Heart left ventricle (tissue), 16 donors: ENCODE results near the gene IFI27. TPM values are rescaled to one million over a fixed set of nuclear protein-coding genes. Genes with fewer than 3 reads are reported as not detected.
"Not testable (repeated sequence)": the region's sequence is repeated elsewhere in the genome, so short reads cannot be mapped to it uniquely, and the experiment has no call there.

Experiments
- ATAC-seq, 4 donors: fragments of 200-7000 bp; cut with Tn5 transposase; one replicate each; pipeline ENCODE4 v1.9.1; 2020 to 2022; ENCODE audit warnings: moderate library complexity in 4 of 4, mild to moderate bottlenecking in 3 of 4, moderate number of reproducible peaks in 1 of 4
- DNase-seq, 5 donors: peaks; one replicate each; pipeline ENCODE4 v3.0.0-alpha.2; 2020
- H3K27ac ChIP-seq, 12 donors: fragments of 200-600 bp; sonication (generic) in 4 of 12; one replicate each; pipeline versions ENCODE4 v1.5.0 to v1.8.0; 2016 to 2022; ENCODE audit warnings: mild to moderate bottlenecking in 2 of 12
- H3K27me3 ChIP-seq, 9 donors: fragments of 200-600 bp; sonication (generic) in 2 of 9; one replicate each; pipeline versions ENCODE4 v1.5.1 to v1.8.0; 2016 to 2022; ENCODE audit warnings: mild to moderate bottlenecking in 3 of 9
- H3K36me3 ChIP-seq, 9 donors: fragments of 200-600 bp; sonication (generic) in 2 of 9; one replicate each; pipeline versions ENCODE4 v1.5.0 to v1.8.0; 2018 to 2022; ENCODE audit warnings: mild to moderate bottlenecking in 2 of 9
- H3K4me1 ChIP-seq, 12 donors: fragments of 200-600 bp; sonication (generic) in 4 of 12; one replicate each; pipeline versions ENCODE4 v1.5.0 to v1.8.0; 2016 to 2022; ENCODE audit warnings: mild to moderate bottlenecking in 3 of 12
- H3K4me3 ChIP-seq, 12 donors: fragments of 200-600 bp; sonication (generic) in 4 of 12; one replicate each; pipeline versions ENCODE4 v1.5.0 to v1.8.0; 2017 to 2022; ENCODE audit warnings: mild to moderate bottlenecking in 9 of 12, moderate library complexity in 4 of 12
- H3K9me3 ChIP-seq, 12 donors: fragments of 200-600 bp; sonication (generic) in 4 of 12; one replicate each; pipeline versions ENCODE4 v1.5.0 to v1.8.0; 2016 to 2022; ENCODE audit warnings: mild to moderate bottlenecking in 1 of 12
- POLR2A ChIP-seq, 2 donors: fragments of 450-650 bp; IDR thresholded peaks; one replicate each; pipeline ENCODE4 v1.6.1; 2017; ENCODE audit warnings: antibody characterized with exemption in 2 of 2, mild to moderate bottlenecking in 2 of 2, moderate library complexity in 2 of 2
- WGBS, 4 donors: extraction: QIAGEN DNeasy Blood & Tissue Kit in 2 of 4; methylation state at CpG; one replicate each; pipeline versions ENCODE4 v1.1.5 to v1.1.7; 2013 to 2018; 5-methylcytosine and 5-hydroxymethylcytosine counted together
- intact Hi-C, 10 donors: fragments of 100-400 bp; cut with DNase I; formaldehyde crosslinking; loops; one replicate each; pipeline versions ENCODE4 v1.11.1 to v1.14.2; 2022
- polyA plus RNA-seq, 2 donors: library from polyadenylated mRNA; stranded (reverse); fragments of 200-250 nt; gene quantifications; one replicate each; pipeline ENCODE4 v1.2.3, GENCODE V29; 2013
- total RNA-seq, 9 donors: library from RNA; depleted of rRNA in 2 of 9; stranded (reverse); fragments of >200 nt in 2 of 9; fragmentation: NEBNext Ultra II Directional in 3 of 9; extraction: Animal tissue kit (Norgen Biotek cat#: 25700) in 3 of 9; gene quantifications; one replicate each; pipeline versions ENCODE4 v1.1.0 to v1.2.4, GENCODE V29; 2016 to 2023
- TF ChIP-seq, protein P1 (sequence below), 12 donors: fragments of 200-600 bp; sonication (generic) in 4 of 12; IDR thresholded peaks; one replicate each; pipeline versions ENCODE4 v1.5.0 to v1.8.0; 2018 to 2022; ENCODE audit warnings: antibody characterized with exemption in 12 of 12, mild to moderate bottlenecking in 5 of 12
- donor health status: ischemic (EF 13 %, LVEDD 7.1; RV severe dilation, severe dysfunction).
- donor health status: healthy with polysubstance abuse.
- donor health status: DM: no; HTN: yes; CAD: no.
- donor health status: DM: no; HTN: no; CAD: no.
- donor health status: ischemic (EF 25% LVEDD 6.9; RV normal size, moderate dysfunction).
- donor health status: ischemic (EF 25% LVEDD 5.7; RV mildly dilated, moderate dysfunction).
- donor health status: healthy.
- donor health status: DM: yes; HTN: yes; CAD: no.
- donor health status: ischemic (EF 35%, LVEDD 5.7; RV mildly dilated, moderate dysfunction).
- donor health status: nonischemic (EF 11% LVEDD 7.7; RV severe dilation, severe dysfunction).
- donor health status: DM: yes; HTN: yes; CAD: no.
- donor health status: PGD.
- donor health status: ischemic (EF 29% LVEDD 5.4; RV normal size, mild dysfunction).
- donor health status: nonischemic (EF 23%, LVEDD 6.1; RV moderate dilation, normal function).

The IFI27 gene
- total and polyA plus RNA-seq, 11 donors: 135 to 469 (median 262) TPM

DNA sequence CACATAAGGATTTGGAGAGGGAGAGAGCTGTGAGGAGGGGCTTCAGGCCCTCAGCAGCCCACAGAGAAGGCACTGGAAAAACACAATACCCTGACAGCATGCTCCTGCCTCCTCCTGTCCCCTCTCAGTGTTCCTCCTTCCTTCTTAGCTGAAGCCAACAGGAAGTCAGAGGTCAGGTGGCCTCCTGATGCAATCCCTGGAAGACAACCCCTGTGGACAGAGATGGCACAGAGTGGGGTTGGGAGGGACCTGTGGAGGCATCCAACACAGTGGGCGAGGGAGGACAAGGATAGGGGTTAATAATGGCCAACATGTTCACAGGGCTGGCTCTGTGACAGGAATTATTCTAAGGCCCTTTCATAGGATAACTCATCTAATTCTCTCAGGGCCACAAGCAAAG is 34.2 kb downstream of the IFI27 start:
- WGBS, 4 donors: 62 to 95% (median 77%) methylated on average over 1 of the region's 1 CpG
- ATAC-seq: no peak
- no peaks in the 10 kb centered on the region for H3K36me3 ChIP-seq
- H3K27ac ChIP-seq: no peak overlapping the region
- H3K4me3 ChIP-seq: no peak overlapping the region
- no peaks in the 10 kb centered on the region for H3K4me1 ChIP-seq
- H3K27me3 ChIP-seq: no peaks in the 10 kb centered on the region
- intact Hi-C loops: no loop called here
- H3K9me3 ChIP-seq: no peaks in the 10 kb centered on the region
- TF ChIP-seq, protein P1, sequence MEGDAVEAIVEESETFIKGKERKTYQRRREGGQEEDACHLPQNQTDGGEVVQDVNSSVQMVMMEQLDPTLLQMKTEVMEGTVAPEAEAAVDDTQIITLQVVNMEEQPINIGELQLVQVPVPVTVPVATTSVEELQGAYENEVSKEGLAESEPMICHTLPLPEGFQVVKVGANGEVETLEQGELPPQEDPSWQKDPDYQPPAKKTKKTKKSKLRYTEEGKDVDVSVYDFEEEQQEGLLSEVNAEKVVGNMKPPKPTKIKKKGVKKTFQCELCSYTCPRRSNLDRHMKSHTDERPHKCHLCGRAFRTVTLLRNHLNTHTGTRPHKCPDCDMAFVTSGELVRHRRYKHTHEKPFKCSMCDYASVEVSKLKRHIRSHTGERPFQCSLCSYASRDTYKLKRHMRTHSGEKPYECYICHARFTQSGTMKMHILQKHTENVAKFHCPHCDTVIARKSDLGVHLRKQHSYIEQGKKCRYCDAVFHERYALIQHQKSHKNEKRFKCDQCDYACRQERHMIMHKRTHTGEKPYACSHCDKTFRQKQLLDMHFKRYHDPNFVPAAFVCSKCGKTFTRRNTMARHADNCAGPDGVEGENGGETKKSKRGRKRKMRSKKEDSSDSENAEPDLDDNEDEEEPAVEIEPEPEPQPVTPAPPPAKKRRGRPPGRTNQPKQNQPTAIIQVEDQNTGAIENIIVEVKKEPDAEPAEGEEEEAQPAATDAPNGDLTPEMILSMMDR (IDR thresholded peaks at IDR 0.05): no peak
- TF ChIP-seq POLR2A (IDR thresholded peaks at IDR 0.05): no peak
- DNase-seq: no peak

DNA sequence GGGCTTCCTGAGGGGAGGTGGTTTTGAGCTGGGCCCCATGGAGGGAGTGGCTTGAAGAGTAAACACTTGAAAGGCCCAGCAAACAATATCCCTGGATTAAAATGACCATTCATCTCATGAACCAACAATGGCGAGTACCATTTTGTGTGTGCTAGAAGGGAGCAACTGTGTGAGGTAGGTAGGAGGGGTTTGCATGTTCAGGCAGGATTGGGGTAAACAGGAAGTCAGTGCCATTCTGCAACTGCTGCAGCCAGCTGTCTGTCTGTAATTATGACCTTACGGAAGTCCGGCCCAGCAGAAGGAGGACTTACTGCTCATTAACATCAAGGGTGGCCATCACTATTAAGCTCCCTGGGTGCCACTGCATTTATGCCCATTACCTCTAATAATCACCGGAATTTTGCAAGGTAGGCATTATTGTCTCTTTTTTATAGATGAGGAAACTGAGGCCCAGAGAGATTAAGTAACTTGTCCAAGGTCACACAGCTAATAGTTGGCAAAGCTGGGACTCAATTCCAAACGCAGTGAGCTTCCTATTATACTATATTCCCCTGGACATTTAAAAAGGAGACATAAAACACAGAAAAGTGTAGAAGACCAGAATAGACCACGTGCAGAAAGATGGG is 35.5 kb downstream of the IFI27 start:
- WGBS, 4 donors: 80 to 94% (median 86%) methylated on average over 6 of the region's 6 CpGs

DNA sequence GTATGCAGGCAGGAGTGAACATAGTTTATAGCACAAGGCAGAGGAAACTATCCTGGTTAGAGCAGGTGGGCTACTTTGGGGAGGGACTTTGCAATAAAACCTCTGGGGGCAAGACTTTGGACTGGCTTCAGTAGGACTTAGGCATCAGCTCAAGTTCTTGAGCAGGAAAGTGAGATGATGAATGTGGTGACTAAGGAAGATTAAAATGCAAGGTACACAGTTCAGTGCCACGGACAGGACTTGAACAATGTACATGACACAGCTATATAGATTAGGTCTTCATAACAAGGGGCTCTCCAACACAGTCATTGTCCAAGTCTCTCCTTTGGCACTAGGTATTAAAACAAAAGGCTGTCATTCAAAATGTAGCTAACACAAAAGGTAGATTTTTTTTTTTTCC is 42.1 kb downstream of the IFI27 start:
- H3K4me3 ChIP-seq: no peak overlapping the region
- no peaks in the 10 kb centered on the region for H3K9me3 ChIP-seq
- ATAC-seq (no peak), DNase-seq (no peak)
- H3K27me3 ChIP-seq: peaks cover 0 to 14% (median 0%) of the 10 kb centered on the region in 9 donors
- H3K36me3 ChIP-seq: no peaks in the 10 kb centered on the region
- H3K27ac ChIP-seq: no peak overlapping the region
- no peak for TF ChIP-seq POLR2A (IDR thresholded peaks at IDR 0.05)
- TF ChIP-seq, protein P1 (IDR thresholded peaks at IDR 0.05): no peak
- WGBS, 4 donors: 78 to 92% (median 85%) methylated on average over 1 of the region's 1 CpG
- intact Hi-C loops: no loop called here
- H3K4me1 ChIP-seq: peaks cover 0 to 3% (median 0%) of the 10 kb centered on the region in 12 donors

More for the DNA sequence above, 35.5 kb downstream of the IFI27 start:
- no peak for TF ChIP-seq POLR2A (IDR thresholded peaks at IDR 0.05)
- TF ChIP-seq, protein P1 (IDR thresholded peaks at IDR 0.05): no peak
- ATAC-seq: no peak
- Histone ChIP-seq H3K36me3 (no peaks in the 10 kb centered on the region), H3K27ac (no peak overlapping the region), H3K4me1 (no peaks in the 10 kb centered on the region), H3K9me3 (no peaks in the 10 kb centered on the region), H3K4me3 (no peak overlapping the region), H3K27me3 (peaks cover 0 to 3% (median 0%) of the 10 kb centered on the region in 9 donors)
- DNase-seq: no peak
- intact Hi-C loops: no loop called here

DNA sequence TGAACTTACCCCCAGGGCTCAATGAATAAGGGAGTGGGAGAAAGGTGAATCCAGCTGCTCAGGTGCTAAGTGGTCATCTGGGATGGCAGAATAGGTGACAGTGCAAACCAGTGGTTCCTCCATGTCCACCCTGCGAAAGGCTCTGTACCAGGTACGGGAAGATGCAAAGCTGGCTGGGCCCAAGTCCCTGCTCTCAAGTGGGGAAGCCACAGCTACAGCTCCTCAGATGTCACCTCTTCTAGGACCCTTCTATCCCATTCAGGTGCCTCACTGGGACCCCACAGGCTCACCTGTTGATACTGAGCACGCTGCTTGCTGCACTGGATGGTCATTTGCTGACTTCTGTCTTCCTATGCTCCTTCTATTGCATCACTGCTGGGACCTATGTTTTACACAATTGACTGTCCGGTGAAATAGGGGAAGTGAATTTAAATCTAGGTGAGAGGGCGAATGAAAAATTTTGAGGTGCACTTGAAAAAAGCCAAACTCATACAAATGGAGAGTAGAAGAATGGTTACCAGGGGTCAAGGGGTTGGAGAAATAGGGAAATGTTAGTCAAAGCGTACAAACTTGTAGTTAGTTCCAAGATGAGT is 43.3 kb downstream of the IFI27 start:
- Histone ChIP-seq H3K4me3 (no peak overlapping the region), H3K9me3 (no peaks in the 10 kb centered on the region), H3K4me1 (peaks cover 0 to 3% (median 0%) of the 10 kb centered on the region in 12 donors), H3K27ac (no peak overlapping the region), H3K36me3 (no peaks in the 10 kb centered on the region), H3K27me3 (peaks cover 0 to 14% (median 0%) of the 10 kb centered on the region in 9 donors)
- WGBS, 4 donors: 87 to 91% (median 88%) methylated on average over 6 of the region's 6 CpGs
- intact Hi-C loops: no loop called here
- no peak for ATAC-seq
- TF ChIP-seq, protein P1 (IDR thresholded peaks at IDR 0.05): no peak
- TF ChIP-seq POLR2A (IDR thresholded peaks at IDR 0.05): no peak
- DNase-seq: no peak

DNA sequence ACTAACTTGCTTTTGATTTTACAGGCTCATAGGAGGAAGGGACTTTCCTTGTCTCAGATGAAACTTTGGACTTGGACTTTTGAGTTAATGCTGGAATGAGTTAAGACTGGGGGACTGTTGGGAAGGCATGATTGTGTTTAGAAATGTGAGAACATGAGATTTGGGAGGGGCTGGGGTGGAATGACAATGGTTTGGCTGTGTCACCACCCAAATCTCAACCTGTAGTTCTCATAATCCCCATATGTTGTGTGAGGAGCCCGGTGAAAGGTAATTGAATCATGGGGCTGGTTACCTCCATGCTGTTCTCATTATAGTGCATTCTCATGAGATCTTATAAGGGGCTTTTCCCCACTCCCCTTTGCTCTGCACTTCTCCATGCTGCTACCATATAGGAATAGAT is 45.6 kb downstream of the IFI27 start:
- H3K4me1 ChIP-seq, H3K36me3 ChIP-seq, DNase-seq, H3K4me3 ChIP-seq, H3K27ac ChIP-seq, ATAC-seq, intact Hi-C loops, H3K9me3 ChIP-seq: not testable (repeated sequence)
- WGBS, 4 donors: 89 to 100% (median 95%) methylated on average over 1 of the region's 1 CpG
- H3K27me3 ChIP-seq: peaks cover 0 to 14% (median 0%) of the 10 kb centered on the region in 9 donors
